GM13977 (cell line): ENCODE measurements around the gene CHRND.

Experiments
- DNase-seq: peaks from one replicate; pipeline ENCODE4 v3.0.0; 2012; ENCODE audit warnings: low spot score
- CTCF ChIP-seq: IDR thresholded peaks from 2 replicates; pipeline ENCODE4 v1.5.1; 2012; ENCODE audit warnings: mild to moderate bottlenecking, control low read depth; ENCODE audit not compliant: insufficient read depth; ENCODE audit errors: extremely low read depth, missing control alignments
- in situ Hi-C: fragments of 300-500 bp; cut with MboI; formaldehyde crosslinking; loops from one replicate; pipeline ENCODE4 v1.12.0; 2022; ENCODE audit warnings: low sequenced_read_pairs, low pct_unique_long_range_greater_than_20kb, mixed read lengths, inconsistent platforms; ENCODE audit not compliant: unreplicated experiment

CHRND gene

GRCh38 chr2:232515639-232516038, 10.3 kb upstream of the CHRND start:
- DNase-seq, result no peak
- TF ChIP-seq CTCF, result no peak
- in situ Hi-C loops, result no loop called here

GRCh38 chr2:232516551-232516950, 9.4 kb upstream of the CHRND start:
- in situ Hi-C loops, result no loop called here

GRCh38 chr2:232518844-232519243, 7.1 kb upstream of the CHRND start:
- TF ChIP-seq CTCF, result no peak
- in situ Hi-C loops, result no loop called here

More at GRCh38 chr2:232516551-232516950, 9.4 kb upstream of the CHRND start:
- no peak for TF ChIP-seq CTCF
- DNase-seq, result no peak

GRCh38 chr2:232519581-232520438, 6.2 kb upstream of the CHRND start, which contains the start of gene PRSS56:
TSS of gene PRSS56 (plus strand) at chr2:232520388. CDS start at chr2:232520599, 211 bp downstream.
- DNase-seq, result no peak
- in situ Hi-C loops, result no loop called here
- no peak for TF ChIP-seq CTCF

More at GRCh38 chr2:232518844-232519243, 7.1 kb upstream of the CHRND start:
- DNase-seq, result no peak

- DNase-seq, result no peak
- TF ChIP-seq CTCF, result no peak
- in situ Hi-C loops, result no loop called here
These were observed 5.5 kb upstream of the CHRND start for GRCh38 chr2:232520489-232520888.

- no peak for DNase-seq
- in situ Hi-C loops, result no loop called here
- no peak for TF ChIP-seq CTCF
These were observed 4.9 kb upstream of the CHRND start for GRCh38 chr2:232521098-232521497.
